Measurements from ENCODE around the gene IGF2BP1.
A peak's percentile ranks its signal among the peaks of the same experiment; 100 is the strongest.

Gene IGF2BP1

GRCh38 chr17:49051269-49051668, 54.1 kb downstream of the IGF2BP1 start:
- TF ChIP-seq, protein P1, sequence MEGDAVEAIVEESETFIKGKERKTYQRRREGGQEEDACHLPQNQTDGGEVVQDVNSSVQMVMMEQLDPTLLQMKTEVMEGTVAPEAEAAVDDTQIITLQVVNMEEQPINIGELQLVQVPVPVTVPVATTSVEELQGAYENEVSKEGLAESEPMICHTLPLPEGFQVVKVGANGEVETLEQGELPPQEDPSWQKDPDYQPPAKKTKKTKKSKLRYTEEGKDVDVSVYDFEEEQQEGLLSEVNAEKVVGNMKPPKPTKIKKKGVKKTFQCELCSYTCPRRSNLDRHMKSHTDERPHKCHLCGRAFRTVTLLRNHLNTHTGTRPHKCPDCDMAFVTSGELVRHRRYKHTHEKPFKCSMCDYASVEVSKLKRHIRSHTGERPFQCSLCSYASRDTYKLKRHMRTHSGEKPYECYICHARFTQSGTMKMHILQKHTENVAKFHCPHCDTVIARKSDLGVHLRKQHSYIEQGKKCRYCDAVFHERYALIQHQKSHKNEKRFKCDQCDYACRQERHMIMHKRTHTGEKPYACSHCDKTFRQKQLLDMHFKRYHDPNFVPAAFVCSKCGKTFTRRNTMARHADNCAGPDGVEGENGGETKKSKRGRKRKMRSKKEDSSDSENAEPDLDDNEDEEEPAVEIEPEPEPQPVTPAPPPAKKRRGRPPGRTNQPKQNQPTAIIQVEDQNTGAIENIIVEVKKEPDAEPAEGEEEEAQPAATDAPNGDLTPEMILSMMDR (IDR thresholded peaks at IDR 0.05; ENCODE audit: low read depth, low read length, missing control alignments): no peak
- no peak for DNase-seq (ENCODE audit: low read depth)
- no peak overlapping the region for H3K4me3 ChIP-seq (ENCODE audit: low read depth, low read length)
- in situ Hi-C loops (cut with HindIII; ENCODE audit: low sequenced_read_pairs): no loop called here

DNA sequence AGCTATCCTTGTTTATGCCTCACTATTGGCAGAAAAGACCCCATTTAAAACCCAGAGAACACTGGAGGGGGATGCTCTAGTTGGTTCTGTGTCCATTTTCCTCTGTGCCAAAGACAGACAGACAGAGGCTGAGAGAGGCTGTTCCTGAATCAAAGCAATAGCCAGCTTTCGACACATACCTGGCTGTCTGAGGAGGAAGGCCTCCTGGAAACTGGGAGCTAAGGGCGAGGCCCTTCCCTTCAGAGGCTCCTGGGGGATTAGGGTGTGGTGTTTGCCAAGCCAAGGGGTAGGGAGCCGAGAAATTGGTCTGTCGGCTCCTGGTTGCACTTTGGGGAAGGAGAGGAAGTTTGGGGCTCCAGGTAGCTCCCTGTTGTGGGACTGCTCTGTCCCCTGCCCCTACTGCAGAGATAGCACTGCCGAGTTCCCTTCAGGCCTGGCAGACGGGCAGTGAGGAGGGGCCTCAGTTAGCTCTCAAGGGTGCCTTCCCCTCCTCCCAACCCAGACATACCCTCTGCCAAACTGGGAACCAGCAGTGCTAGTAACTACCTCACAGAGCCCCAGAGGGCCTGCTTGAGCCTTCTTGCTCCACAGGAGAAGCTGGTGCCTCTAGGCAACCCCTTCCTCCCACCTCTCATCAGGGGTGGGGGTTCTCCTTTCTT, 56.1 kb downstream of the IGF2BP1 start:
- TF ChIP-seq, protein P1 (IDR thresholded peaks at IDR 0.05; ENCODE audit: low read depth, low read length, missing control alignments): no peak
- H3K4me3 ChIP-seq (ENCODE audit: low read depth, low read length): no peak overlapping the region
- in situ Hi-C loops (cut with HindIII; ENCODE audit: low sequenced_read_pairs): no loop called here
- DNase-seq (ENCODE audit: low read depth): no peak

DNA sequence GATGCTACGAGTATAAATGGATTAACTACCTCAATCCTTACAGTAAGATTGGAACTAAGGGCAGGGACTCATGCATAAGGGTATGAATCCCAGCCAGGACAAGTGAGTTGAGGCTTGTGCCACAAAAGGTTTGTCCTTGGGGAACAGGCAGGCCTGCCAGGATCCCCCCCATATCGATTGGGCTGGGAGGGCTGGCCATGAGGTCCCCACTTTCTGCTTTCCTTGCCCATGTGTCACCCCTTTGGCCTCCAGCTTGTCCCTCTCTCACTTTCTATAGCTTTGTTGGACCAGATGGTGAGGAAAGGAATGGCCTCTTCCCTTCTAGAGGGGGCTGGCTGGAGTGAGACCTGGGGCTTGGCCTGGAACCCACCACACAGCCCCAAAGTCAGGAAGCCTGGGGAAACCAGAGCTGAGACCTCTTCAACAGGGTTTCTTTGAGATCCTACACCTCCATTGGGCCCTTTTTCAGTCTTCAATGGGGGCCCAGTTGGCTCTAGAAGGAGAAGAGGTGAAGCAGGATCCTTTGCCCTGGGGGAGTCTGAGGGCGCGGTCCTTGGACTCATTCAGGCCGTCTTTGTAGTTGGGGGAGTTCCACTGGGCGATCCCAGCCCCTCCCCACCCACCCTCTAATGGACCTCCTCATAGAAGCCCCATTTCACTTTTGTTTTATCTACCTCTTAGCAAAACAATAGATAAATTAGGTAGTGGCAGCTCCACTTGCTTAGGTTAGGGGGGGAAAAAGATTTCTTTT, 57.3 kb downstream of the IGF2BP1 start:
- no peak for DNase-seq (ENCODE audit: low read depth)
- TF ChIP-seq, protein P1 (IDR thresholded peaks at IDR 0.05; ENCODE audit: low read depth, low read length, missing control alignments): no peak
- in situ Hi-C loops (cut with HindIII; ENCODE audit: low sequenced_read_pairs): no loop called here
- H3K4me3 ChIP-seq (ENCODE audit: low read depth, low read length): no peak overlapping the region

DNA sequence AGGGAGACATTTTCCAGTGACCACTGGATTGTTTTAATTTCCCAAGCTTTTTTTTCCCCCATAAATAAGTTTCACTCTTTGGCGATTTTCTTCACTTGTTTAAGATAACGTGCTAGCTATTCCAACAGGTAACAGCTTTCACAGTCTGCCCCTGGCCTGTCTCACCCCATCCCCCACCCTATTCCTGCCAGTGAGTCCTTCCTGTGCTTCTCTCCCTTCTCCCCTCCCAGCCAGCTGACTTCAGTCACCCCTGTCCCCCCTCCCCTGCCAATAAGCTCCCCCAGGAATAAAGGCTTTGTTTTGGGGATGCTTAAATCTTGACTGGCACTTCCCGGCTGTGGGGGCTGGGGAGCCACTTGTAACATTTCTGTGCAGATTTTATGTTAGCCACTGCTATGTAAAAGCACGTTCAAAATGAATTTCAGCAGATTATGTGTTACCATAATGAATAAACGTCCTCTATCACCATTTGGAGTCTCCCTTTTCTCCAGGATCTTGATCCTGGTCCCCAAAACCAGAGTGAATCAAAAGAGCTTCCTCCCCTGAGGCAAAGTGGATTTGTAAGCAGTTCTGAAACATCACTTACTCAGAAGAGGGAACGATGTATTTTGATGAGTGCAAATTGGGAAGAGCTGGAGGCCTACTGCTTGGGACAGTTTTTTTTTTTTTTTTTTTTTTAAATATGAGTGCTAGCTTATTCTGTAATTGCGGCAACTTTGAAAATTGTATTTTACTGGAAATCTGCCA, 58.2 kb downstream of the IGF2BP1 start:
- in situ Hi-C loops (cut with HindIII; ENCODE audit: low sequenced_read_pairs): no loop called here
- no peak overlapping the region for H3K4me3 ChIP-seq (ENCODE audit: low read depth, low read length)
- TF ChIP-seq, protein P1 (IDR thresholded peaks at IDR 0.05; ENCODE audit: low read depth, low read length, missing control alignments): no peak
- no peak for DNase-seq (ENCODE audit: low read depth)

GRCh38 chr17:49061524-49061943, 64.3 kb downstream of the IGF2BP1 start:
- TF ChIP-seq, protein P1 (IDR thresholded peaks at IDR 0.05; ENCODE audit: low read depth, low read length, missing control alignments): no peak
- no peak overlapping the region for H3K4me3 ChIP-seq (ENCODE audit: low read depth, low read length)
- no peak for DNase-seq (ENCODE audit: low read depth)
- in situ Hi-C loops (cut with HindIII; ENCODE audit: low sequenced_read_pairs): no loop called here

GRCh38 chr17:49063652-49064051, 66.5 kb downstream of the IGF2BP1 start:
- TF ChIP-seq, protein P1 (IDR thresholded peaks at IDR 0.05; ENCODE audit: low read depth, low read length, missing control alignments): no peak

More at GRCh38 chr17:49063652-49064051, 66.5 kb downstream of the IGF2BP1 start:
- peak; percentile 44 for DNase-seq (ENCODE audit: low read depth)
- H3K4me3 ChIP-seq (ENCODE audit: low read depth, low read length): no peak overlapping the region
- in situ Hi-C loops (cut with HindIII; ENCODE audit: low sequenced_read_pairs): no loop called here
